Measurements from ENCODE around the gene SEPTIN5. TPM values are rescaled to one million over a fixed set of nuclear protein-coding genes. Genes with fewer than 3 reads are reported as not detected.

Gene SEPTIN5
- total and polyA plus RNA-seq, 9 of the 15 experiments (the other 6 are each of a cell fraction or from before 2014, with no cell fraction given): 0.03 to 195 (median 119) TPM

GRCh38 chr22:19723983-19724827 is 9.9 kb downstream of the SEPTIN5 start (continued):
- TF ChIP-seq ZNF644 (tag; IDR thresholded peaks at IDR 0.05; ENCODE audit: low read depth) (no peak), ZNF511 (CRISPR knock-in tag; IDR thresholded peaks at IDR 0.05) (no peak), MAFG (tag; conservative IDR thresholded peaks at IDR 0.05) (no peak), FOXA3 (CRISPR knock-in tag; conservative IDR thresholded peaks at IDR 0.05 in 1 of 2, IDR thresholded peaks at IDR 0.05 in 1 of 2) (no peak), MAFK (IDR thresholded peaks at IDR 0.05; ENCODE audit: low read length) (no peak), NR3C1 (CRISPR knock-in tag; IDR thresholded peaks at IDR 0.05) (no peak), KLF10 (CRISPR knock-in tag; IDR thresholded peaks at IDR 0.05) (no peak), RBM15 (IDR thresholded peaks at IDR 0.05; ENCODE audit: insufficient read depth, low read length) (no peak), ZSCAN32 (CRISPR knock-in tag; IDR thresholded peaks at IDR 0.05) (no peak), GTF3C2 (IDR thresholded peaks at IDR 0.05; ENCODE audit: borderline replicate concordance, extremely low read depth, insufficient read length) (no peak), E2F1 (CRISPR knock-in tag; IDR thresholded peaks at IDR 0.05) (no peak), ZNF507 (tag; conservative IDR thresholded peaks at IDR 0.05) (no peak)
